ENCODE results near the gene ZNF613. TPM values are rescaled to one million over a fixed set of nuclear protein-coding genes. Genes with fewer than 3 reads are reported as not detected.

ZNF613 gene
- total and polyA plus RNA-seq, 2 of the 13 experiments (the other 11 are each of a cell fraction or from before 2014, with no cell fraction given): 3.6 to 8.3 TPM

- no peak for TF ChIP-seq BATF2 (CRISPR knock-in tag; IDR thresholded peaks at IDR 0.05)
- 0 out of 2 replicates have a peak, but pooled peaks have one; percentile 34 for TF ChIP-seq DRAP1 (CRISPR knock-in tag; IDR thresholded peaks at IDR 0.05)
- TF ChIP-seq SNAPC2 (CRISPR knock-in tag; IDR thresholded peaks at IDR 0.05): peak; percentile 42; the same call in 1 of the 2 replicates
- TF ChIP-seq SIN3B (IDR thresholded peaks at IDR 0.05; ENCODE audit: low read length): 0 out of 2 replicates have a peak, but pooled peaks have one; percentile 48
- TF ChIP-seq HINFP (CRISPR knock-in tag; IDR thresholded peaks at IDR 0.05; ENCODE audit: low read depth): 0 out of 2 replicates have a peak, but pooled peaks have one; percentile 38
- peak; percentile 58 for TF ChIP-seq ZNF687 (CRISPR knock-in tag; IDR thresholded peaks at IDR 0.05)
- TF ChIP-seq JUN (CRISPR knock-in tag; IDR thresholded peaks at IDR 0.05): no peak
- TF ChIP-seq NFAT5 (CRISPR knock-in tag; IDR thresholded peaks at IDR 0.05): no peak
- TF ChIP-seq SETDB1 (CRISPR knock-in tag; IDR thresholded peaks at IDR 0.05; ENCODE audit: borderline replicate concordance): no peak
- TF ChIP-seq PHF5A (CRISPR knock-in tag; IDR thresholded peaks at IDR 0.05; ENCODE audit: low read depth, unreplicated experiment): peak; percentile 1
- TF ChIP-seq ZNF552 (CRISPR knock-in tag; IDR thresholded peaks at IDR 0.05; ENCODE audit: borderline replicate concordance): no peak; the same call in 1 of the 2 replicates
- peak; percentile 90 for TF ChIP-seq KDM5A (IDR thresholded peaks at IDR 0.05; ENCODE audit: borderline replicate concordance, low read length)
- TF ChIP-seq FOXA3 (CRISPR knock-in tag; IDR thresholded peaks at IDR 0.05): peak; percentile 36
- peak; percentile 66; the same call in 1 of the 2 replicates for TF ChIP-seq SALL2 (CRISPR knock-in tag; IDR thresholded peaks at IDR 0.05)
- 0 out of 2 replicates have a peak, but pooled peaks have one; percentile 26 for TF ChIP-seq GFI1 (CRISPR knock-in tag; IDR thresholded peaks at IDR 0.05; ENCODE audit: borderline replicate concordance)
These were observed at the start of gene ZNF613 (continued) for GRCh38 chr19:51926784-51927741.
